HepG2 (cell line): ENCODE data around the gene ASB16. TPM values are rescaled to one million over a fixed set of nuclear protein-coding genes. Genes with fewer than 3 reads are reported as not detected.

ENCODE experiments used
- CHD2 ChIP-seq: IDR thresholded peaks from 2 replicates; pipeline ENCODE4 v1.6.1; 2011; ENCODE audit warnings: low read depth, low read length, improper control_type of control experiment
- ETV6 ChIP-seq: sonication (generic); formaldehyde crosslinking; conservative IDR thresholded peaks from 2 replicates; pipeline ENCODE4 v1.4.0; 2020; ENCODE audit warnings: missing genetic modification reagents
- HDAC1 ChIP-seq: sonication (generic); formaldehyde crosslinking; IDR thresholded peaks from 2 replicates; pipeline ENCODE4 v1.5.1; 2020; ENCODE audit warnings: mild to moderate bottlenecking, missing genetic modification reagents
- HDAC2 ChIP-seq: sonication (generic); formaldehyde crosslinking; IDR thresholded peaks from 2 replicates; pipeline ENCODE4 v1.4.0; 2020; ENCODE audit warnings: missing genetic modification reagents
- HIVEP1 ChIP-seq: sonication (generic); formaldehyde crosslinking; IDR thresholded peaks from 2 replicates; pipeline ENCODE4 v1.4.0; 2020; ENCODE audit warnings: mild to moderate bottlenecking, missing genetic modification reagents
- KDM3A ChIP-seq: IDR thresholded peaks from 2 replicates; pipeline ENCODE4 v1.6.1; 2018; ENCODE audit warnings: low read depth, missing compliant biosample characterization
- MBD4 ChIP-seq: IDR thresholded peaks from 2 replicates; pipeline ENCODE4 v1.6.1; 2012; ENCODE audit warnings: low read length, inconsistent platforms, borderline replicate concordance
- ZBTB42 ChIP-seq: sonication (generic); formaldehyde crosslinking; IDR thresholded peaks from 2 replicates; pipeline ENCODE4 v1.5.0; 2020; ENCODE audit warnings: mild to moderate bottlenecking, missing genetic modification reagents
- ZC3H4 ChIP-seq: sonication (generic); formaldehyde crosslinking; IDR thresholded peaks from 2 replicates; pipeline ENCODE4 v1.4.0; 2020; ENCODE audit warnings: missing genetic modification reagents, borderline replicate concordance
- ZIK1 ChIP-seq: sonication (generic); formaldehyde crosslinking; IDR thresholded peaks from 2 replicates; pipeline ENCODE4 v1.5.0; 2020; ENCODE audit warnings: mild to moderate bottlenecking, low read depth, missing genetic modification reagents, borderline replicate concordance
- ZNF224 ChIP-seq: sonication (generic); formaldehyde crosslinking; IDR thresholded peaks from 2 replicates; pipeline ENCODE4 v1.5.0; 2020; ENCODE audit warnings: mild to moderate bottlenecking, missing genetic modification reagents
- ZNF292 ChIP-seq: sonication (generic); formaldehyde crosslinking; IDR thresholded peaks from 2 replicates; pipeline ENCODE4 v1.8.1; 2022; ENCODE audit warnings: mild to moderate bottlenecking, low read depth, missing genetic modification reagents, borderline replicate concordance
- polyA plus RNA-seq, 8 experiments: library from polyadenylated mRNA; depleted of rRNA in 3 of 8; stranded (reverse) in 7 of 8; unstranded in 1 of 8; fragments of >200 nt; fragmentation: Illumina TruSeq in 4 of 8; extraction: Trizol in 4 of 8; gene quantifications; 2 replicates each; pipeline versions ENCODE4 v1.2.1 to v1.2.3, GENCODE V29; 2011 to 2016; ENCODE audit warnings: low read depth in 4 of 8, missing spikeins in 1 of 8, mixed read lengths in 1 of 8; ENCODE audit not compliant: insufficient read depth in 1 of 8
- total RNA-seq, 5 experiments: library from RNA; depleted of rRNA; stranded (reverse); fragments of >200 nt; fragmentation: Illumina TruSeq; extraction: Trizol; gene quantifications; 2 replicates each; pipeline ENCODE4 v1.2.3, GENCODE V29; 2016; ENCODE audit warnings: low read depth in 1 of 5
- TF ChIP-seq, protein P1 (sequence below): sonication (generic); formaldehyde crosslinking; IDR thresholded peaks from 2 replicates; pipeline ENCODE4 v1.4.0; 2020; ENCODE audit warnings: missing genetic modification reagents, borderline replicate concordance
- TF ChIP-seq, protein P2 (sequence below), 2 experiments: fragments of 450-650 bp in 1 of 2; sonication (generic) in 1 of 2; formaldehyde crosslinking in 1 of 2; IDR thresholded peaks; 2 replicates each; pipeline versions ENCODE4 v1.6.1 to v1.8.0; 2016 to 2022; ENCODE audit warnings: antibody characterized with exemption in 1 of 2, mild to moderate bottlenecking in 1 of 2, missing genetic modification reagents in 1 of 2
- TF ChIP-seq, protein P3 (sequence below): sonication (generic); formaldehyde crosslinking; IDR thresholded peaks from 2 replicates; pipeline ENCODE4 v1.4.0; 2020; ENCODE audit warnings: low read depth, mild to moderate bottlenecking, missing genetic modification reagents

The ASB16 gene
- total and polyA plus RNA-seq, 2 of the 13 experiments (the other 11 are each of a cell fraction or from before 2014, with no cell fraction given), result 0.07 TPM; not detected in 1

DNA sequence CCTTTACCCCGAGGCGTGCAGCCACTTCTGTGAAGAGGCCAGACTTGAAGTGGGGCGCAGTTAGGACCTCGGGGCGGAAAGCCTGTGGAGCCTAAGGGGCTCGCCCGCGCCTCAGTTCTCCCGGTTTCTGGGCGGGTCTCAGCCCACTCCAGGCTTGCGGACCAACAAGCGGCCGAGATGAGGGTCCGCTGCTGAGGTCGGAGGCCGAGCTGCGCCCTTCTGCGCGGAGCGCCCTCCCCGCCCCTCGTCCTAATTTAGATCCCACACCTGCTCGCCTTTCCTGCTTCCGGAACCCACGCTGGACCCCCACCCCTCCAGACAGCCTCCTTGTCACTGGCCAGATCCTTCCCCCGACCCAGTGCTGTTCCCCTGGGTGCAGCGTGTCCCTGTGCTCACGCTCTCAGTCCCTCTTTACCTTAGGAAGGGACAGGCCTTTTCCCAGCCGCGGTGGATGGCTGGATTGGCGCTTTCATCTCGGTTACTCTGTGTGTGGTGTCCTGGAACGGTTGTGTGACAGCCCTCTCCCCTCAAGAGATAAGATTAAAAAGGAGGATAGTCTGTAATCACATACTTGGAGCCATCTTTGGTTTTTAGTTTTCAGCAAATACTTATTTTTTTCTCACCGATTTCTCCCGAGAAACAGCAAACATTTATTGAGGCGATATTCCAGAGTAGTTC lies 30.1 kb downstream of the ASB16 start (continued):
- peak; percentile 64; the same call in 1 of the 2 replicates for TF ChIP-seq ZNF292
- peak; percentile 77; the same call in 1 of the 2 replicates for TF ChIP-seq ZNF224 (CRISPR knock-in tag)
- TF ChIP-seq KDM3A (CRISPR knock-in tag), result no peak
- TF ChIP-seq HDAC1 (CRISPR knock-in tag), result peak; percentile 66
- peak; percentile 4; the same call in 1 of the 2 replicates for TF ChIP-seq ZC3H4 (CRISPR knock-in tag)
- TF ChIP-seq, protein P1, sequence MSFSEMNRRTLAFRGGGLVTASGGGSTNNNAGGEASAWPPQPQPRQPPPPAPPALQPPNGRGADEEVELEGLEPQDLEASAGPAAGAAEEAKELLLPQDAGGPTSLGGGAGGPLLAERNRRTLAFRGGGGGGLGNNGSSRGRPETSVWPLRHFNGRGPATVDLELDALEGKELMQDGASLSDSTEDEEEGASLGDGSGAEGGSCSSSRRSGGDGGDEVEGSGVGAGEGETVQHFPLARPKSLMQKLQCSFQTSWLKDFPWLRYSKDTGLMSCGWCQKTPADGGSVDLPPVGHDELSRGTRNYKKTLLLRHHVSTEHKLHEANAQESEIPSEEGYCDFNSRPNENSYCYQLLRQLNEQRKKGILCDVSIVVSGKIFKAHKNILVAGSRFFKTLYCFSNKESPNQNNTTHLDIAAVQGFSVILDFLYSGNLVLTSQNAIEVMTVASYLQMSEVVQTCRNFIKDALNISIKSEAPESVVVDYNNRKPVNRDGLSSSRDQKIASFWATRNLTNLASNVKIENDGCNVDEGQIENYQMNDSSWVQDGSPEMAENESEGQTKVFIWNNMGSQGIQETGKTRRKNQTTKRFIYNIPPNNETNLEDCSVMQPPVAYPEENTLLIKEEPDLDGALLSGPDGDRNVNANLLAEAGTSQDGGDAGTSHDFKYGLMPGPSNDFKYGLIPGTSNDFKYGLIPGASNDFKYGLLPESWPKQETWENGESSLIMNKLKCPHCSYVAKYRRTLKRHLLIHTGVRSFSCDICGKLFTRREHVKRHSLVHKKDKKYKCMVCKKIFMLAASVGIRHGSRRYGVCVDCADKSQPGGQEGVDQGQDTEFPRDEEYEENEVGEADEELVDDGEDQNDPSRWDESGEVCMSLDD (CRISPR knock-in tag), result no peak; the same call in 1 of the 2 replicates
- no peak for TF ChIP-seq CHD2
- peak; percentile 58; the same call in 1 of the 2 replicates for TF ChIP-seq HIVEP1
- no peak for TF ChIP-seq MBD4
- TF ChIP-seq, protein P2, sequence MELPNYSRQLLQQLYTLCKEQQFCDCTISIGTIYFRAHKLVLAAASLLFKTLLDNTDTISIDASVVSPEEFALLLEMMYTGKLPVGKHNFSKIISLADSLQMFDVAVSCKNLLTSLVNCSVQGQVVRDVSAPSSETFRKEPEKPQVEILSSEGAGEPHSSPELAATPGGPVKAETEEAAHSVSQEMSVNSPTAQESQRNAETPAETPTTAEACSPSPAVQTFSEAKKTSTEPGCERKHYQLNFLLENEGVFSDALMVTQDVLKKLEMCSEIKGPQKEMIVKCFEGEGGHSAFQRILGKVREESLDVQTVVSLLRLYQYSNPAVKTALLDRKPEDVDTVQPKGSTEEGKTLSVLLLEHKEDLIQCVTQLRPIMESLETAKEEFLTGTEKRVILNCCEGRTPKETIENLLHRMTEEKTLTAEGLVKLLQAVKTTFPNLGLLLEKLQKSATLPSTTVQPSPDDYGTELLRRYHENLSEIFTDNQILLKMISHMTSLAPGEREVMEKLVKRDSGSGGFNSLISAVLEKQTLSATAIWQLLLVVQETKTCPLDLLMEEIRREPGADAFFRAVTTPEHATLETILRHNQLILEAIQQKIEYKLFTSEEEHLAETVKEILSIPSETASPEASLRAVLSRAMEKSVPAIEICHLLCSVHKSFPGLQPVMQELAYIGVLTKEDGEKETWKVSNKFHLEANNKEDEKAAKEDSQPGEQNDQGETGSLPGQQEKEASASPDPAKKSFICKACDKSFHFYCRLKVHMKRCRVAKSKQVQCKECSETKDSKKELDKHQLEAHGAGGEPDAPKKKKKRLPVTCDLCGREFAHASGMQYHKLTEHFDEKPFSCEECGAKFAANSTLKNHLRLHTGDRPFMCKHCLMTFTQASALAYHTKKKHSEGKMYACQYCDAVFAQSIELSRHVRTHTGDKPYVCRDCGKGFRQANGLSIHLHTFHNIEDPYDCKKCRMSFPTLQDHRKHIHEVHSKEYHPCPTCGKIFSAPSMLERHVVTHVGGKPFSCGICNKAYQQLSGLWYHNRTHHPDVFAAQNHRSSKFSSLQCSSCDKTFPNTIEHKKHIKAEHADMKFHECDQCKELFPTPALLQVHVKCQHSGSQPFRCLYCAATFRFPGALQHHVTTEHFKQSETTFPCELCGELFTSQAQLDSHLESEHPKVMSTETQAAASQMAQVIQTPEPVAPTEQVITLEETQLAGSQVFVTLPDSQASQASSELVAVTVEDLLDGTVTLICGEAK (IDR thresholded peaks at IDR 0.05), result no peak
- TF ChIP-seq, protein P2 (CRISPR knock-in tag; IDR thresholded peaks at IDR 0.05), result 0 out of 2 replicates have a peak, but pooled peaks have one; percentile 65
- peak; percentile 56; the same call in 1 of the 2 replicates for TF ChIP-seq HDAC2
- no peak; the same call in none of the 2 replicates for TF ChIP-seq ZBTB42
- peak; percentile 75; the same call in 1 of the 2 replicates for TF ChIP-seq ZIK1 (CRISPR knock-in tag)
- TF ChIP-seq, protein P3, sequence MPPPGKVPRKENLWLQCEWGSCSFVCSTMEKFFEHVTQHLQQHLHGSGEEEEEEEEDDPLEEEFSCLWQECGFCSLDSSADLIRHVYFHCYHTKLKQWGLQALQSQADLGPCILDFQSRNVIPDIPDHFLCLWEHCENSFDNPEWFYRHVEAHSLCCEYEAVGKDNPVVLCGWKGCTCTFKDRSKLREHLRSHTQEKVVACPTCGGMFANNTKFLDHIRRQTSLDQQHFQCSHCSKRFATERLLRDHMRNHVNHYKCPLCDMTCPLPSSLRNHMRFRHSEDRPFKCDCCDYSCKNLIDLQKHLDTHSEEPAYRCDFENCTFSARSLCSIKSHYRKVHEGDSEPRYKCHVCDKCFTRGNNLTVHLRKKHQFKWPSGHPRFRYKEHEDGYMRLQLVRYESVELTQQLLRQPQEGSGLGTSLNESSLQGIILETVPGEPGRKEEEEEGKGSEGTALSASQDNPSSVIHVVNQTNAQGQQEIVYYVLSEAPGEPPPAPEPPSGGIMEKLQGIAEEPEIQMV (CRISPR knock-in tag), result no peak
- TF ChIP-seq ETV6 (CRISPR knock-in tag), result no peak
